ENCODE data around the gene TRIP13.

DNA sequence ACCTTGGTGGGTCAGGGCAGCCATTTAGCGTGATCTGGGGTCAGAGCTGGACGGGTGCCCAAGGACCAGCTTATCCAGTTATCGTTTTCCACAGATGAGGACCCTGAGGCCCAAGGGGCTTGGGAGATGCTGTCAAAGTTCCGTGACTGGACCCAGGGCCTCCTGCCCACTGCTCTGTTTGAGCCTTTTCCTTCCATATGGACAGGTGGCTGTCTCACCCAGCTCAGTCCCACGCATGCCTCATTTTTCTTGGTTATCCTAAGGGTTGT lies 56.5 kb downstream of the TRIP13 start:
- TF ChIP-seq, protein P1, sequence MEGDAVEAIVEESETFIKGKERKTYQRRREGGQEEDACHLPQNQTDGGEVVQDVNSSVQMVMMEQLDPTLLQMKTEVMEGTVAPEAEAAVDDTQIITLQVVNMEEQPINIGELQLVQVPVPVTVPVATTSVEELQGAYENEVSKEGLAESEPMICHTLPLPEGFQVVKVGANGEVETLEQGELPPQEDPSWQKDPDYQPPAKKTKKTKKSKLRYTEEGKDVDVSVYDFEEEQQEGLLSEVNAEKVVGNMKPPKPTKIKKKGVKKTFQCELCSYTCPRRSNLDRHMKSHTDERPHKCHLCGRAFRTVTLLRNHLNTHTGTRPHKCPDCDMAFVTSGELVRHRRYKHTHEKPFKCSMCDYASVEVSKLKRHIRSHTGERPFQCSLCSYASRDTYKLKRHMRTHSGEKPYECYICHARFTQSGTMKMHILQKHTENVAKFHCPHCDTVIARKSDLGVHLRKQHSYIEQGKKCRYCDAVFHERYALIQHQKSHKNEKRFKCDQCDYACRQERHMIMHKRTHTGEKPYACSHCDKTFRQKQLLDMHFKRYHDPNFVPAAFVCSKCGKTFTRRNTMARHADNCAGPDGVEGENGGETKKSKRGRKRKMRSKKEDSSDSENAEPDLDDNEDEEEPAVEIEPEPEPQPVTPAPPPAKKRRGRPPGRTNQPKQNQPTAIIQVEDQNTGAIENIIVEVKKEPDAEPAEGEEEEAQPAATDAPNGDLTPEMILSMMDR (CRISPR knock-in tag; IDR thresholded peaks at IDR 0.05), result no peak
- TF ChIP-seq FOXA1 (IDR thresholded peaks at IDR 0.05) (no peak), FOXA1 (CRISPR knock-in tag; IDR thresholded peaks at IDR 0.05) (no peak), HNRNPL (IDR thresholded peaks at IDR 0.05; ENCODE audit: low read depth, low read length) (no peak), ZNF562 (CRISPR knock-in tag; IDR thresholded peaks at IDR 0.05; ENCODE audit: borderline replicate concordance) (no peak), ELF4 (CRISPR knock-in tag; IDR thresholded peaks at IDR 0.05; ENCODE audit: borderline replicate concordance) (no peak), KLF11 (CRISPR knock-in tag; IDR thresholded peaks at IDR 0.05) (no peak), NR2C2 (CRISPR knock-in tag; IDR thresholded peaks at IDR 0.05; ENCODE audit: borderline replicate concordance) (no peak), SMARCC2 (IDR thresholded peaks at IDR 0.05) (no peak), MXI1 (IDR thresholded peaks at IDR 0.05; ENCODE audit: borderline replicate concordance, low read depth, low read length) (no peak)
- TF ChIP-seq, protein P2, sequence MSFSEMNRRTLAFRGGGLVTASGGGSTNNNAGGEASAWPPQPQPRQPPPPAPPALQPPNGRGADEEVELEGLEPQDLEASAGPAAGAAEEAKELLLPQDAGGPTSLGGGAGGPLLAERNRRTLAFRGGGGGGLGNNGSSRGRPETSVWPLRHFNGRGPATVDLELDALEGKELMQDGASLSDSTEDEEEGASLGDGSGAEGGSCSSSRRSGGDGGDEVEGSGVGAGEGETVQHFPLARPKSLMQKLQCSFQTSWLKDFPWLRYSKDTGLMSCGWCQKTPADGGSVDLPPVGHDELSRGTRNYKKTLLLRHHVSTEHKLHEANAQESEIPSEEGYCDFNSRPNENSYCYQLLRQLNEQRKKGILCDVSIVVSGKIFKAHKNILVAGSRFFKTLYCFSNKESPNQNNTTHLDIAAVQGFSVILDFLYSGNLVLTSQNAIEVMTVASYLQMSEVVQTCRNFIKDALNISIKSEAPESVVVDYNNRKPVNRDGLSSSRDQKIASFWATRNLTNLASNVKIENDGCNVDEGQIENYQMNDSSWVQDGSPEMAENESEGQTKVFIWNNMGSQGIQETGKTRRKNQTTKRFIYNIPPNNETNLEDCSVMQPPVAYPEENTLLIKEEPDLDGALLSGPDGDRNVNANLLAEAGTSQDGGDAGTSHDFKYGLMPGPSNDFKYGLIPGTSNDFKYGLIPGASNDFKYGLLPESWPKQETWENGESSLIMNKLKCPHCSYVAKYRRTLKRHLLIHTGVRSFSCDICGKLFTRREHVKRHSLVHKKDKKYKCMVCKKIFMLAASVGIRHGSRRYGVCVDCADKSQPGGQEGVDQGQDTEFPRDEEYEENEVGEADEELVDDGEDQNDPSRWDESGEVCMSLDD (CRISPR knock-in tag; IDR thresholded peaks at IDR 0.05; ENCODE audit: borderline replicate concordance), result no peak
- TF ChIP-seq, protein P3, sequence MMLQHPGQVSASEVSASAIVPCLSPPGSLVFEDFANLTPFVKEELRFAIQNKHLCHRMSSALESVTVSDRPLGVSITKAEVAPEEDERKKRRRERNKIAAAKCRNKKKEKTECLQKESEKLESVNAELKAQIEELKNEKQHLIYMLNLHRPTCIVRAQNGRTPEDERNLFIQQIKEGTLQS (CRISPR knock-in tag; IDR thresholded peaks at IDR 0.05), result no peak

All from HepG2 (cell line).